IMR-90 (cell line): ENCODE measurements around the gene COL2A1. TPM values are rescaled to one million over a fixed set of nuclear protein-coding genes. Genes with fewer than 3 reads are reported as not detected.

ENCODE experiments used
- ATAC-seq: fragments of 200-7000 bp; cut with Tn5 transposase; 2 replicates; pipeline ENCODE4 v1.9.1; 2020; ENCODE audit warnings: low read depth, mild to moderate bottlenecking, moderate library complexity
- BruUV-seq: library from RNA; stranded (reverse); fragments of 400-500 nt; replicated peaks from 2 replicates; lab custom pipeline; 2021; lab: Mats Ljungman, UMichigan
- CTCF ChIA-PET: fragments of 300-600 bp; formaldehyde crosslinking; extraction: SDS; loops from one replicate; lab custom pipeline; 2021; ENCODE audit warnings: antibody characterized with exemption; lab: Yijun Ruan, JAX
- POLR2A ChIA-PET: fragments of 300-600 bp; sonication (Branson Sonifier 250); formaldehyde crosslinking; loops from one replicate; lab custom pipeline; 2022; ENCODE audit warnings: antibody characterized with exemption; ENCODE audit not compliant: unreplicated experiment; lab: Charles Lee
- DNase-seq: peaks from one replicate; pipeline ENCODE4 v3.0.0; 2013
- H2AFZ ChIP-seq: replicated peaks from 2 replicates; pipeline ENCODE3; 2013; ENCODE audit warnings: low read length, mild to moderate bottlenecking; ENCODE audit not compliant: poor library complexity
- H2AK5ac ChIP-seq: 2 replicates; pipeline ENCODE4 v1.6.1; 2013; ENCODE audit warnings: low read depth, low read length, inconsistent platforms
- H2AK9ac ChIP-seq: replicated peaks from 2 replicates; pipeline ENCODE3; 2013; ENCODE audit warnings: mild to moderate bottlenecking, low read depth, low read length, moderate library complexity; ENCODE audit not compliant: poor library complexity
- H2BK120ac ChIP-seq: 2 replicates; pipeline ENCODE4 v1.6.1; 2013; ENCODE audit warnings: low read depth, low read length, inconsistent platforms
- H2BK15ac ChIP-seq: 3 replicates; pipeline ENCODE4 v1.6.1; 2013; ENCODE audit warnings: low read depth, low read length, inconsistent platforms
- H2BK20ac ChIP-seq: 2 replicates; pipeline ENCODE4 v1.6.1; 2013; ENCODE audit warnings: low read depth, mild to moderate bottlenecking, inconsistent platforms, low read length, moderate library complexity
- H2BK5ac ChIP-seq: 2 replicates; pipeline ENCODE4 v1.6.1; 2013; ENCODE audit warnings: mild to moderate bottlenecking, low read depth, low read length, inconsistent platforms; ENCODE audit not compliant: poor library complexity, severe bottlenecking
- H3K14ac ChIP-seq: replicated peaks from 2 replicates; pipeline ENCODE4 v1.6.1; 2013; ENCODE audit warnings: low read depth, low read length, inconsistent platforms
- H3K18ac ChIP-seq: 2 replicates; pipeline ENCODE4 v1.6.1; 2013; ENCODE audit warnings: low read depth, low read length, control low read depth
- H3K23ac ChIP-seq: 2 replicates; pipeline ENCODE4 v1.6.1; 2013; ENCODE audit warnings: low read depth, low read length, inconsistent platforms
- H3K27ac ChIP-seq: 2 replicates; pipeline ENCODE4 v1.5.1; 2013; ENCODE audit warnings: mild to moderate bottlenecking, control low read depth, low read length; ENCODE audit not compliant: insufficient read depth
- H3K27me3 ChIP-seq: 2 replicates; pipeline ENCODE4 v1.6.1; 2013; ENCODE audit warnings: low read length; ENCODE audit not compliant: control insufficient read depth, insufficient read depth
- H3K36me3 ChIP-seq: 2 replicates; pipeline ENCODE4 v1.6.1; 2013; ENCODE audit warnings: low read length, mixed read lengths; ENCODE audit not compliant: control insufficient read depth, insufficient read depth
- H3K4ac ChIP-seq: 2 replicates; pipeline ENCODE4 v1.6.1; 2013; ENCODE audit warnings: low read depth, low read length, inconsistent platforms
- H3K4me1 ChIP-seq: 2 replicates; pipeline ENCODE4 v1.6.1; 2013; ENCODE audit warnings: low read length, mixed read lengths; ENCODE audit not compliant: control insufficient read depth, insufficient read depth
- H3K4me2 ChIP-seq: 2 replicates; pipeline ENCODE4 v1.6.1; 2013; ENCODE audit warnings: low read depth, mild to moderate bottlenecking, control low read depth, low read length, moderate library complexity
- H3K4me3 ChIP-seq: 2 replicates; pipeline ENCODE4 v1.5.1; 2013; ENCODE audit warnings: low read depth, mild to moderate bottlenecking, control low read depth, low read length, moderate library complexity; ENCODE audit not compliant: insufficient read depth
- H3K56ac ChIP-seq: 2 replicates; pipeline ENCODE4 v1.6.1; 2013; ENCODE audit warnings: low read length, inconsistent platforms; ENCODE audit not compliant: insufficient read depth; ENCODE audit errors: extremely low read depth
- H3K79me1 ChIP-seq, 2 experiments: 2 replicates each; pipeline ENCODE4 v1.6.1; 2013; ENCODE audit warnings: low read length in 2 of 2, inconsistent platforms in 1 of 2, low read depth in 1 of 2
- H3K9ac ChIP-seq: 2 replicates; pipeline ENCODE4 v1.6.1; 2013; ENCODE audit warnings: low read depth, low read length, control low read depth
- H3K9me1 ChIP-seq: 2 replicates; pipeline ENCODE4 v1.6.1; 2013; ENCODE audit warnings: low read length, inconsistent platforms; ENCODE audit not compliant: insufficient read depth
- H3K9me3 ChIP-seq: 2 replicates; pipeline ENCODE4 v1.6.1; 2013; ENCODE audit warnings: low read length; ENCODE audit not compliant: control insufficient read depth, insufficient read depth
- H4K20me1 ChIP-seq: 2 replicates; pipeline ENCODE4 v1.6.1; 2013; ENCODE audit warnings: low read length, inconsistent platforms; ENCODE audit not compliant: insufficient read depth
- H4K5ac ChIP-seq: 2 replicates; pipeline ENCODE4 v1.6.1; 2013; ENCODE audit warnings: mild to moderate bottlenecking, low read depth, low read length, control low read depth
- H4K8ac ChIP-seq, 2 experiments: 2 replicates each; pipeline ENCODE4 v1.6.1; 2013; ENCODE audit warnings: low read depth in 2 of 2, low read length in 2 of 2, control low read depth in 1 of 2, inconsistent platforms in 1 of 2
- H4K91ac ChIP-seq: 2 replicates; pipeline ENCODE4 v1.6.1; 2013; ENCODE audit warnings: low read depth, low read length, inconsistent platforms; ENCODE audit not compliant: insufficient read depth
- CHD1 ChIP-seq: IDR thresholded peaks from 2 replicates; pipeline ENCODE4 v1.6.1; 2012; ENCODE audit warnings: low read depth, low read length, improper control_type of control experiment
- CTCF ChIP-seq: conservative IDR thresholded peaks from 2 replicates; pipeline ENCODE4 v1.5.1; 2012; ENCODE audit warnings: mild to moderate bottlenecking, low read depth, low read length, improper control_type of control experiment
- MAFK ChIP-seq: IDR thresholded peaks from 2 replicates; pipeline ENCODE4 v1.6.1; 2012; ENCODE audit warnings: low read depth, low read length, improper control_type of control experiment
- MAZ ChIP-seq: IDR thresholded peaks from 2 replicates; pipeline ENCODE4 v1.6.1; 2012; ENCODE audit warnings: low read depth, mild to moderate bottlenecking, low read length, improper control_type of control experiment, moderate library complexity, borderline replicate concordance
- MXI1 ChIP-seq: IDR thresholded peaks from 2 replicates; pipeline ENCODE4 v1.6.1; 2012; ENCODE audit warnings: low read depth, mild to moderate bottlenecking, low read length, moderate library complexity, borderline replicate concordance
- RFX5 ChIP-seq: IDR thresholded peaks from 2 replicates; pipeline ENCODE4 v1.8.0; 2012; ENCODE audit warnings: low read depth, mild to moderate bottlenecking, low read length, moderate library complexity
- USF2 ChIP-seq: fragments of 150-350 bp; IDR thresholded peaks from 2 replicates; pipeline ENCODE4 v1.6.1; 2017; ENCODE audit warnings: mild to moderate bottlenecking, antibody characterized with exemption, low read length, low read depth
- WGBS, 2 experiments: methylation state at CpG; one replicate each; pipeline versions ENCODE4 v1.1.5 to v1.1.7; 2013; ENCODE audit warnings: missing lambda C conversion rate in 2 of 2; ENCODE audit not compliant: insufficient read length in 1 of 2; ENCODE audit errors: extremely low coverage in 2 of 2; 5-methylcytosine and 5-hydroxymethylcytosine counted together
- dilution Hi-C: fragments of 300-500 bp; cut with HindIII; formaldehyde crosslinking; loops from one replicate; pipeline ENCODE4 v1.14.3; 2018; ENCODE audit warnings: low sequenced_read_pairs; ENCODE audit not compliant: unreplicated experiment
- in situ Hi-C: fragments of 300-500 bp; cut with MboI; formaldehyde crosslinking; loops from 3 replicates; pipeline ENCODE4 v1.14.3; 2019; ENCODE audit warnings: low sequenced_read_pairs, inconsistent platforms, mixed read lengths
- intact Hi-C: fragments of 100-400 bp; cut with micrococcal nuclease; formaldehyde crosslinking; loops from 2 replicates; pipeline ENCODE4 v1.10.0; 2022
- polyA plus RNA-seq, 3 experiments: library from polyadenylated mRNA; depleted of rRNA; stranded (reverse); fragments of >200 nt; gene quantifications; 2 replicates each; pipeline ENCODE4 v1.2.3, GENCODE V29; 2012; ENCODE audit warnings: low replicate concordance in 1 of 3
- total RNA-seq: library from RNA; depleted of rRNA; stranded (reverse); fragments of >200 nt; gene quantifications from 2 replicates; pipeline ENCODE4 v1.2.3, GENCODE V29; 2012
- TF ChIP-seq, protein P1 (sequence below): fragments of 150-350 bp; IDR thresholded peaks from 2 replicates; pipeline ENCODE4 v1.6.1; 2016; ENCODE audit warnings: low read depth, mild to moderate bottlenecking, low read length, moderate library complexity, borderline replicate concordance

COL2A1 gene
- total and polyA plus RNA-seq, 2 of the 4 experiments (the other 2 are of a cell fraction): 0.05 TPM; not detected in 1

- Histone ChIP-seq H2AK9ac (no peak overlapping the region), H3K14ac (no peak overlapping the region), H3K18ac (no peak overlapping the region), H2BK5ac (no peak overlapping the region), H3K56ac (no peak overlapping the region), H3K27me3 (peaks cover 46% of the 10 kb centered on the region), H3K23ac (no peak overlapping the region), H2BK20ac (no peak overlapping the region), H3K36me3 (no peaks in the 10 kb centered on the region), H2BK120ac (no peak overlapping the region), H4K5ac (no peak overlapping the region), H4K8ac (no peak overlapping the region), H2BK15ac (no peak overlapping the region), H3K4ac (no peak overlapping the region), H3K9me1 (no peaks in the 10 kb centered on the region), H2AK5ac (no peak overlapping the region), H3K9ac (no peak overlapping the region), H3K4me1 (no peaks in the 10 kb centered on the region), H3K27ac (no peak overlapping the region), H3K4me2 (no peak overlapping the region), H4K91ac (no peak overlapping the region), H3K9me3 (no peaks in the 10 kb centered on the region), H4K20me1 (no peaks in the 10 kb centered on the region), H3K4me3 (no peak overlapping the region), H3K79me1 (no peaks in the 10 kb centered on the region), H2AFZ (no peak overlapping the region)
- DNase-seq: no peak
- WGBS, 2 experiments: 72% methylated on average over 4 of the region's 12 CpGs; no CpG with 5 or more reads in 1 of the 2 experiments
- CTCF ChIA-PET: no interaction called here
- intact Hi-C loops (no loop called here), in situ Hi-C loops (no loop called here), dilution Hi-C loops (no loop called here)
- no peak for ATAC-seq
- BruUV-seq: no TSS peak
- no peak for TF ChIP-seq MXI1
- TF ChIP-seq MAFK: no peak
- TF ChIP-seq CTCF: no peak
- TF ChIP-seq, protein P1, sequence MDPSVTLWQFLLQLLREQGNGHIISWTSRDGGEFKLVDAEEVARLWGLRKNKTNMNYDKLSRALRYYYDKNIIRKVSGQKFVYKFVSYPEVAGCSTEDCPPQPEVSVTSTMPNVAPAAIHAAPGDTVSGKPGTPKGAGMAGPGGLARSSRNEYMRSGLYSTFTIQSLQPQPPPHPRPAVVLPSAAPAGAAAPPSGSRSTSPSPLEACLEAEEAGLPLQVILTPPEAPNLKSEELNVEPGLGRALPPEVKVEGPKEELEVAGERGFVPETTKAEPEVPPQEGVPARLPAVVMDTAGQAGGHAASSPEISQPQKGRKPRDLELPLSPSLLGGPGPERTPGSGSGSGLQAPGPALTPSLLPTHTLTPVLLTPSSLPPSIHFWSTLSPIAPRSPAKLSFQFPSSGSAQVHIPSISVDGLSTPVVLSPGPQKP: no peak
- TF ChIP-seq CHD1: no peak
- TF ChIP-seq USF2: no peak
- TF ChIP-seq RFX5: no peak
- TF ChIP-seq MAZ: no peak
- POLR2A ChIA-PET: no interaction called here
Observed at GRCh38 chr12:47977046-47977771, 27.1 kb downstream of the COL2A1 start.
